ENCODE data around the gene GRIK4.

GRCh38 chr11:120676991-120677390 is 165.4 kb downstream of the GRIK4 start:
- no peak for TF ChIP-seq CTCF (IDR thresholded peaks at IDR 0.05)
- no peak for TF ChIP-seq EP300 (IDR thresholded peaks at IDR 0.05)
- no peak for TF ChIP-seq POLR2A (IDR thresholded peaks at IDR 0.05)
